AG04450 (cell line): ENCODE data around the gene TRPM2. TPM values are rescaled to one million over a fixed set of nuclear protein-coding genes. Genes with fewer than 3 reads are reported as not detected.

Source experiments
- CTCF ChIA-PET: fragments of 300-600, 350-600 bp; formaldehyde crosslinking; extraction: SDS; loops from one replicate; lab custom pipeline; 2022; ENCODE audit warnings: antibody characterized with exemption, inconsistent platforms; lab: Charles Lee
- POLR2A ChIA-PET: fragments of 350-600 bp; formaldehyde crosslinking; extraction: SDS; loops from one replicate; lab custom pipeline; 2021; ENCODE audit warnings: antibody characterized with exemption, inconsistent platforms; lab: Yijun Ruan, JAX
- DNase-seq: peaks from one replicate; pipeline ENCODE4 v3.0.0-alpha.2; 2011; ENCODE audit warnings: low read depth, low spot score
- H3K27ac ChIP-seq: one replicate; pipeline ENCODE4 v1.5.1; 2012; ENCODE audit warnings: low read depth, low read length, control low read depth
- H3K27me3 ChIP-seq: one replicate; pipeline ENCODE4 v1.6.0; 2012; ENCODE audit warnings: low read length; ENCODE audit not compliant: control insufficient read depth, insufficient read depth
- H3K4me3 ChIP-seq: 2 replicates; pipeline ENCODE4 v1.5.1; 2011; ENCODE audit warnings: mild to moderate bottlenecking, low read depth, low read length, control low read depth
- H3K9me3 ChIP-seq: 2 replicates; pipeline ENCODE4 v1.5.1; 2012; ENCODE audit warnings: low read length; ENCODE audit not compliant: control insufficient read depth, insufficient read depth
- CTCF ChIP-seq: IDR thresholded peaks from 2 replicates; pipeline ENCODE4 v1.5.1; 2011; ENCODE audit warnings: low read depth, low read length, control low read depth, inconsistent platforms
- polyA plus RNA-seq: library from polyadenylated mRNA; depleted of rRNA; stranded (reverse); fragments of >200 nt; gene quantifications from 2 replicates; pipeline ENCODE4 v1.2.3, GENCODE V29; 2011

TRPM2 gene
- polyA plus RNA-seq, 1 experiment = not detected

GRCh38 chr21:44427241-44428120 is 74.1 kb downstream of the TRPM2 start:
- DNase-seq = no peak
- H3K27me3 ChIP-seq = no peaks in the 10 kb centered on the region
- no peak for TF ChIP-seq CTCF
- H3K4me3 ChIP-seq = no peak overlapping the region
- H3K27ac ChIP-seq = no peak overlapping the region
- H3K9me3 ChIP-seq = peaks cover 63% of the 10 kb centered on the region
- CTCF ChIA-PET = no interaction called here
- POLR2A ChIA-PET = no interaction called here

- Histone ChIP-seq H3K27ac (no peak overlapping the region), H3K4me3 (no peak overlapping the region), H3K27me3 (no peaks in the 10 kb centered on the region), H3K9me3 (peaks cover 69% of the 10 kb centered on the region)
- ChIA-PET POLR2A (no interaction called here), CTCF (no interaction called here)
- no peak for DNase-seq
- no peak for TF ChIP-seq CTCF
Observed at GRCh38 chr21:44428281-44428960, 75.0 kb downstream of the TRPM2 start.

- ChIA-PET POLR2A (no interaction called here), CTCF (no interaction called here)
- Histone ChIP-seq H3K9me3 (peaks cover 69% of the 10 kb centered on the region), H3K4me3 (no peak overlapping the region), H3K27me3 (no peaks in the 10 kb centered on the region), H3K27ac (no peak overlapping the region)
- TF ChIP-seq CTCF = no peak
- DNase-seq = no peak
Observed at GRCh38 chr21:44429894-44430293, 76.5 kb downstream of the TRPM2 start.

DNA sequence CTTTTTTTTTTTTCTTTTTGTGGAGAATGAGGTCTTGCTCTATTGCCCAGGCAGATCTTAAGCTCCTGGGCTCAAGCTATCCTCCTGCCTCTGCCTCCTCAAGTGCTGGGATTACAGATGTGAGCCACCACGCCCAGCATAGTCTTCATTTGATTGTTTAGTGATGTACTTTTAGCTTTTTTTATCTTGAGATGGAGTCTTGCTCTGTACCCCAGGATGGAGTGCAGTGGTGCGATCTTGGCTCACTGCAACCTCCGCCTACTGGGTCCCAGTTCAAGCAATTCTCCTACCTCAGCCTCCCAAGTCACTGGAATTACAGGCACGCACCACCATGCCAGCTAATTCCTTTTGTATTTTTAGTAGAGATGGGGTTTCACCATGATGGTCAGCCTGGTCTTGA is 77.9 kb downstream of the TRPM2 start:
- Histone ChIP-seq H3K27ac (no peak overlapping the region), H3K9me3 (peaks cover 69% of the 10 kb centered on the region), H3K27me3 (no peaks in the 10 kb centered on the region), H3K4me3 (no peak overlapping the region)
- ChIA-PET CTCF (interaction anchor here (0.5 kb wide), 1 partner anchor 12 kb away, joined by 4 read pairs; no protein-coding TSS in a partner anchor), POLR2A (no interaction called here)
- DNase-seq = no peak
- no peak for TF ChIP-seq CTCF
